Neutrophil (primary cell): ENCODE results near the gene SPRYD3.

Source experiments
- H3K27ac ChIP-seq: fragments of 200-600 bp; sonication (generic); 2 replicates; pipeline ENCODE4 v1.5.1; 2016; ENCODE audit warnings: mild to moderate bottlenecking, moderate library complexity
- H3K27me3 ChIP-seq: fragments of 200-600 bp; sonication (generic); 2 replicates; pipeline ENCODE4 v1.6.0; 2016; ENCODE audit warnings: mild to moderate bottlenecking
- H3K36me3 ChIP-seq: fragments of 200-600 bp; sonication (generic); 2 replicates; pipeline ENCODE4 v1.5.1; 2017
- H3K4me1 ChIP-seq, 2 experiments: fragments of 200-600 bp in 1 of 2; sonication (generic) in 1 of 2; 1 replicate in 1 of 2; 2 replicates in 1 of 2; pipeline versions ENCODE4 v1.5.1 to v1.6.1; 2013 to 2016; ENCODE audit warnings: low read depth in 1 of 2, low read length in 1 of 2, mild to moderate bottlenecking in 1 of 2, moderate library complexity in 1 of 2; ENCODE audit not compliant: control insufficient read depth in 1 of 2, insufficient read depth in 1 of 2
- H3K4me3 ChIP-seq, 2 experiments: fragments of 200-600 bp in 1 of 2; sonication (generic) in 1 of 2; 1 replicate in 1 of 2; 2 replicates in 1 of 2; pipeline ENCODE4 v1.5.1; 2013 to 2016; ENCODE audit warnings: low read depth in 1 of 2, low read length in 1 of 2, mild to moderate bottlenecking in 1 of 2, moderate library complexity in 1 of 2
- H3K9me3 ChIP-seq: fragments of 200-600 bp; sonication (generic); 2 replicates; pipeline ENCODE4 v1.5.1; 2016
- TF ChIP-seq, protein P1 (sequence below): fragments of 200-600 bp; sonication (generic); IDR thresholded peaks from 2 replicates; pipeline ENCODE4 v1.5.1; 2016; ENCODE audit warnings: antibody characterized with exemption

Gene SPRYD3

DNA sequence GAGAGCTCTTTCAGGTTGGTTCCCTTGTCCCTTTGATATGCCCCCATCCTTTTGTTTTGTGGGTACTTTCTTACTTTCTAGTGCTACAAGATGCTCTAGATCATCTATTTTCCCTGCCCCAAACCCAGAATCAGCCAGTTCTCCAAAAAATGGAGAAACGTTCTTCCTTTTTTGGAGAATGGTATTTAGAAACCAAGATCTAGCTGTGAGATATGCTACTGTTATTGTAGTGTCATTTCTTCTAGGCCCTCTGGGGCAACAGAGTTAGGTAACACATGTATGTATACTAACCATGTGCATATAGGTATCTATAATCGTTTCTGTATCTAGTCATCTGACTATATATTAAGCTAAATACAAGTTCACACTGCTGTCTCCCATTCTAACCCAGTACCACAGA is 11.4 kb upstream of the SPRYD3 start:
- Histone ChIP-seq H3K4me3 (no peak overlapping the region), H3K4me1 (peaks cover 8 to 13% of the 10 kb centered on the region in 2 experiments), H3K27ac (no peak overlapping the region), H3K36me3 (no peaks in the 10 kb centered on the region), H3K9me3 (no peaks in the 10 kb centered on the region), H3K27me3 (peaks cover 10% of the 10 kb centered on the region)
- TF ChIP-seq, protein P1, sequence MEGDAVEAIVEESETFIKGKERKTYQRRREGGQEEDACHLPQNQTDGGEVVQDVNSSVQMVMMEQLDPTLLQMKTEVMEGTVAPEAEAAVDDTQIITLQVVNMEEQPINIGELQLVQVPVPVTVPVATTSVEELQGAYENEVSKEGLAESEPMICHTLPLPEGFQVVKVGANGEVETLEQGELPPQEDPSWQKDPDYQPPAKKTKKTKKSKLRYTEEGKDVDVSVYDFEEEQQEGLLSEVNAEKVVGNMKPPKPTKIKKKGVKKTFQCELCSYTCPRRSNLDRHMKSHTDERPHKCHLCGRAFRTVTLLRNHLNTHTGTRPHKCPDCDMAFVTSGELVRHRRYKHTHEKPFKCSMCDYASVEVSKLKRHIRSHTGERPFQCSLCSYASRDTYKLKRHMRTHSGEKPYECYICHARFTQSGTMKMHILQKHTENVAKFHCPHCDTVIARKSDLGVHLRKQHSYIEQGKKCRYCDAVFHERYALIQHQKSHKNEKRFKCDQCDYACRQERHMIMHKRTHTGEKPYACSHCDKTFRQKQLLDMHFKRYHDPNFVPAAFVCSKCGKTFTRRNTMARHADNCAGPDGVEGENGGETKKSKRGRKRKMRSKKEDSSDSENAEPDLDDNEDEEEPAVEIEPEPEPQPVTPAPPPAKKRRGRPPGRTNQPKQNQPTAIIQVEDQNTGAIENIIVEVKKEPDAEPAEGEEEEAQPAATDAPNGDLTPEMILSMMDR: no peak

DNA sequence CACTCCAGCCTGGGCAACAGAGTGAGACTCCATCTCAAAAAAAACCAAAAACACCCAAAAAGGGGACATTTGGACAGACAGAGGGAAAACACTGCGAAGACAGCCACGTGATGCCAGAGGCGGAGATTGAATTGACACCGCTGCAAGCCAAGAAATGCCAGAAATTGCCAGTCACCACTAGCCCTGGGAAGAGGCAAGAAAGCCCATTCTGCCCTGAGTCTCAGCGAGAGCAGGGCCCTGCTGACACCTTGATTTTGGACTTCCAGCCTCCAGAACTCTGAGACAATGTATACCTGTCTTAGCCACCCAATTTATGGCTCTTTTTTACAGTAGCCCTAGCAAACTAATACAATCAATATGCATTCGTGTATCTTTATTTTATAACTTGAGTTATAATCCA is 10.9 kb upstream of the SPRYD3 start:
- Histone ChIP-seq H3K4me3 (no peak overlapping the region), H3K4me1 (peaks cover 8 to 13% of the 10 kb centered on the region in 2 experiments), H3K36me3 (no peaks in the 10 kb centered on the region), H3K27ac (no peak overlapping the region), H3K27me3 (peaks cover 7% of the 10 kb centered on the region), H3K9me3 (no peaks in the 10 kb centered on the region)
- TF ChIP-seq, protein P1: no peak

DNA sequence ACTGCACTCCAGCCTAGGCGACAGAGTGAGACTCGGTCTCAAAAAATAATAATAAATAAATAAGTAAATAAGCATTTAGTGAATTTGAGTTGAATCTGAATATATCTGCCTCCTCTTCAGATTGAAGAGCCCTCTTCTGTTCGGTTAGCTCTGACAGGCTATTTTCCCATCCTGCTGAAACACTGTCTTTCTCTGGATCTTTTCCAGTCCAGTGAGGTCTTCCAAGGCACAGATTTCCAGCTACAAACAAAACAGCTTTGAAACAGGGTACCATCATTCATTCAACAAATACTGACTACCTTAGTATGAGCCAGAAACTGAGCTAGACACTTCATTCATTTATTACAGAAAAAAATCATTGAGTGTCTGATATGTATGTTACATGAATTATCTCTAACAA is 7.2 kb upstream of the SPRYD3 start:
- Histone ChIP-seq H3K27me3 (peaks cover 7% of the 10 kb centered on the region), H3K4me3 (no peak overlapping the region), H3K9me3 (no peaks in the 10 kb centered on the region), H3K27ac (no peak overlapping the region), H3K36me3 (no peaks in the 10 kb centered on the region), H3K4me1 (no peaks in the 10 kb centered on the region)
- TF ChIP-seq, protein P1: no peak

DNA sequence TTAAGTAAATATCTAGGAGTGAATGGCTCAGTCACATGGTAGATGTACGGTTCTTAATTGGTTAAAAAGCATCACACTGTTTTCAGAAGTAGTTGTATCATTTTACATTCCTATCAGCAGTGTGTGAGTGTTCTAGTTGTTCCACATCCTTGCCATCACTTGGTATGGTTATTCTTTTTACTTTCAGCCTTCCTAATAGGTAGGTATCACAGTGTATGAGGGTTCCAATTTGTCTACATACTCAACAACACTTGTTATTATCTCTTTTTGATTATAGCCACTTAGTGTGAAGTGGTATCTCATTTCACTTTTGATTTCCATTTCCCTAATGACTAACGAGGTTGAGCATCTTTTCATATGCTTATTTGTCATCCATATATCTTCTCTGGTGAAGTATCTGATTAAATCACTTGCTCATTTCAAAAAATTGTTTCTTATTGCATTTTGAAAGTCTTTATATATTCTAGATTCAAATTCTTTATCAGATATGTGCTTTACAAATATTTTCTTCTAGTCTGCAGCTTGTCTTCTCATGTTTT is 3.5 kb upstream of the SPRYD3 start:
- Histone ChIP-seq H3K9me3 (no peaks in the 10 kb centered on the region), H3K27ac (no peak overlapping the region), H3K36me3 (no peaks in the 10 kb centered on the region), H3K4me3 (no peak overlapping the region), H3K27me3 (peaks cover 7% of the 10 kb centered on the region), H3K4me1 (peaks cover 15% of the 10 kb centered on the region in 2 experiments)
- TF ChIP-seq, protein P1: no peak

DNA sequence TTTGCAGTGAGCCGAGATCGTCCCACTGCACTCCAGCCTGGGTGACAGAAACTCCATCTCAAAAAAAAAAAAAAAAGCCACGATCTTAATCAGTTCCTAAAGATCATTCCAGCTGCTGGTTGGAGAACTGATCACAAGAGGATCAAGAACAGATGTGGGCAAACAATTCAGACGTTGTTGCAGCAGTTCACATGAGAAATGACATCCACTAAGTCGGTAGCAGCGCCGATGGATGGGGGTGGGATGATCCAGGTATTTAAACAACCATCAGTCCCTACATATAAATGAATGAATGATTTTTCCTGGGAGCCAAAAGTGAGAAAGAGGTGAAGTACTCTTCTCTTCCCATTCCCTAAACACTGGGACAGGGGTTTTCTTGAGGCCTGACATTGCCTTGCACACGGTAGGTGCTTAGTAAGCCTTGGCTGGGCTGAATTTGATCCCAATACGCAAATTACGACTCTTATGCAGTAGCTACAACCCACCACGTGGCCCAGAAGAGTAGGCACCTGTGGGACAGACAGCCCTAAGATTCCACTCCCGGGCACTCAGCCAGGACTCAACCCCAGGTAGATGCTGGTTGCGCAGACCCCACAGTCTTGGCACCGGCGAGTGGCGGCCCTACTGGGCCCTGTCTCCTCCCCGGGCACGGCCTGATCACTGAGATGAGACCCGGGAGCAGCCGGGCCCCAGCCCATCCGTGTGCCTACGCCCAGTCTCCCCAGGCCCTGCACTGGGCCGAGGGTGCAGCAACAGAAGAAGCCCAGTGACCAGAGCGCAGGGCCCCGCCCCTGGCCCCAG is 565 bp downstream of the SPRYD3 start:
- Histone ChIP-seq H3K27ac (peak overlapping the region; percentile 68), H3K4me1 (peaks cover 24 to 25% of the 10 kb centered on the region in 2 experiments), H3K27me3 (no peaks in the 10 kb centered on the region), H3K9me3 (no peaks in the 10 kb centered on the region), H3K4me3 (peak overlapping the region; percentile 60 to 88), H3K36me3 (peaks cover 33% of the 10 kb centered on the region)
- TF ChIP-seq, protein P1: no peak
